GM23338 (cell line): Measurements from ENCODE around the gene OSBPL6.

Experiments
- CTCF ChIP-seq, 2 experiments: fragments of 200-600 bp in 1 of 2; sonication (generic) in 1 of 2; conservative IDR thresholded peaks; 2 replicates each; pipeline versions ENCODE4 v1.5.1 to v1.6.1; 2016 to 2017; ENCODE audit warnings: antibody characterized with exemption in 2 of 2, low read depth in 2 of 2, mild to moderate bottlenecking in 2 of 2, moderate library complexity in 1 of 2
- EZH2 ChIP-seq: fragments of 200-600 bp; sonication (generic); IDR thresholded peaks from one replicate; pipeline ENCODE4 v1.8.0; 2017; ENCODE audit warnings: antibody characterized with exemption, mild to moderate bottlenecking, low read depth; ENCODE audit not compliant: unreplicated experiment
- EZH2phosphoT487 ChIP-seq: fragments of 200-600 bp; sonication (generic); IDR thresholded peaks from one replicate; pipeline ENCODE4 v1.8.1; 2018; ENCODE audit warnings: antibody characterized with exemption; ENCODE audit not compliant: unreplicated experiment
- POLR2AphosphoS5 ChIP-seq: IDR thresholded peaks from 2 replicates; pipeline ENCODE4 v1.6.1; 2016; ENCODE audit warnings: antibody characterized with exemption, low read depth
- REST ChIP-seq: IDR thresholded peaks from one replicate; pipeline ENCODE4 v1.6.1; 2018; ENCODE audit warnings: antibody characterized with exemption; ENCODE audit not compliant: unreplicated experiment
- ZNF114 ChIP-seq: fragments of 250-450 bp; sonication (Bioruptor Pico); IDR thresholded peaks from 2 replicates; pipeline ENCODE4 v1.5.0; 2020; ENCODE audit warnings: mild to moderate bottlenecking, moderate library complexity
- TF ChIP-seq, protein P1 (sequence below): IDR thresholded peaks from 2 replicates; pipeline ENCODE4 v1.6.1; 2016; ENCODE audit warnings: antibody characterized with exemption
- TF ChIP-seq, protein P2 (sequence below): fragments of 250-450 bp; sonication (Bioruptor Pico); IDR thresholded peaks from 2 replicates; pipeline ENCODE4 v1.5.0; 2020; ENCODE audit warnings: mild to moderate bottlenecking, moderate library complexity

- TF ChIP-seq CTCF (conservative IDR thresholded peaks at IDR 0.05; ENCODE audit: low read depth in 2 of 2) (no peak), REST (no peak), EZH2 (no peak), EZH2phosphoT487 (no peak), ZNF114 (CRISPR knock-in tag) (no peak), POLR2AphosphoS5 (no peak)
- TF ChIP-seq, protein P1, sequence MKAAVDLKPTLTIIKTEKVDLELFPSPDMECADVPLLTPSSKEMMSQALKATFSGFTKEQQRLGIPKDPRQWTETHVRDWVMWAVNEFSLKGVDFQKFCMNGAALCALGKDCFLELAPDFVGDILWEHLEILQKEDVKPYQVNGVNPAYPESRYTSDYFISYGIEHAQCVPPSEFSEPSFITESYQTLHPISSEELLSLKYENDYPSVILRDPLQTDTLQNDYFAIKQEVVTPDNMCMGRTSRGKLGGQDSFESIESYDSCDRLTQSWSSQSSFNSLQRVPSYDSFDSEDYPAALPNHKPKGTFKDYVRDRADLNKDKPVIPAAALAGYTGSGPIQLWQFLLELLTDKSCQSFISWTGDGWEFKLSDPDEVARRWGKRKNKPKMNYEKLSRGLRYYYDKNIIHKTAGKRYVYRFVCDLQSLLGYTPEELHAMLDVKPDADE: no peak
- TF ChIP-seq, protein P2, sequence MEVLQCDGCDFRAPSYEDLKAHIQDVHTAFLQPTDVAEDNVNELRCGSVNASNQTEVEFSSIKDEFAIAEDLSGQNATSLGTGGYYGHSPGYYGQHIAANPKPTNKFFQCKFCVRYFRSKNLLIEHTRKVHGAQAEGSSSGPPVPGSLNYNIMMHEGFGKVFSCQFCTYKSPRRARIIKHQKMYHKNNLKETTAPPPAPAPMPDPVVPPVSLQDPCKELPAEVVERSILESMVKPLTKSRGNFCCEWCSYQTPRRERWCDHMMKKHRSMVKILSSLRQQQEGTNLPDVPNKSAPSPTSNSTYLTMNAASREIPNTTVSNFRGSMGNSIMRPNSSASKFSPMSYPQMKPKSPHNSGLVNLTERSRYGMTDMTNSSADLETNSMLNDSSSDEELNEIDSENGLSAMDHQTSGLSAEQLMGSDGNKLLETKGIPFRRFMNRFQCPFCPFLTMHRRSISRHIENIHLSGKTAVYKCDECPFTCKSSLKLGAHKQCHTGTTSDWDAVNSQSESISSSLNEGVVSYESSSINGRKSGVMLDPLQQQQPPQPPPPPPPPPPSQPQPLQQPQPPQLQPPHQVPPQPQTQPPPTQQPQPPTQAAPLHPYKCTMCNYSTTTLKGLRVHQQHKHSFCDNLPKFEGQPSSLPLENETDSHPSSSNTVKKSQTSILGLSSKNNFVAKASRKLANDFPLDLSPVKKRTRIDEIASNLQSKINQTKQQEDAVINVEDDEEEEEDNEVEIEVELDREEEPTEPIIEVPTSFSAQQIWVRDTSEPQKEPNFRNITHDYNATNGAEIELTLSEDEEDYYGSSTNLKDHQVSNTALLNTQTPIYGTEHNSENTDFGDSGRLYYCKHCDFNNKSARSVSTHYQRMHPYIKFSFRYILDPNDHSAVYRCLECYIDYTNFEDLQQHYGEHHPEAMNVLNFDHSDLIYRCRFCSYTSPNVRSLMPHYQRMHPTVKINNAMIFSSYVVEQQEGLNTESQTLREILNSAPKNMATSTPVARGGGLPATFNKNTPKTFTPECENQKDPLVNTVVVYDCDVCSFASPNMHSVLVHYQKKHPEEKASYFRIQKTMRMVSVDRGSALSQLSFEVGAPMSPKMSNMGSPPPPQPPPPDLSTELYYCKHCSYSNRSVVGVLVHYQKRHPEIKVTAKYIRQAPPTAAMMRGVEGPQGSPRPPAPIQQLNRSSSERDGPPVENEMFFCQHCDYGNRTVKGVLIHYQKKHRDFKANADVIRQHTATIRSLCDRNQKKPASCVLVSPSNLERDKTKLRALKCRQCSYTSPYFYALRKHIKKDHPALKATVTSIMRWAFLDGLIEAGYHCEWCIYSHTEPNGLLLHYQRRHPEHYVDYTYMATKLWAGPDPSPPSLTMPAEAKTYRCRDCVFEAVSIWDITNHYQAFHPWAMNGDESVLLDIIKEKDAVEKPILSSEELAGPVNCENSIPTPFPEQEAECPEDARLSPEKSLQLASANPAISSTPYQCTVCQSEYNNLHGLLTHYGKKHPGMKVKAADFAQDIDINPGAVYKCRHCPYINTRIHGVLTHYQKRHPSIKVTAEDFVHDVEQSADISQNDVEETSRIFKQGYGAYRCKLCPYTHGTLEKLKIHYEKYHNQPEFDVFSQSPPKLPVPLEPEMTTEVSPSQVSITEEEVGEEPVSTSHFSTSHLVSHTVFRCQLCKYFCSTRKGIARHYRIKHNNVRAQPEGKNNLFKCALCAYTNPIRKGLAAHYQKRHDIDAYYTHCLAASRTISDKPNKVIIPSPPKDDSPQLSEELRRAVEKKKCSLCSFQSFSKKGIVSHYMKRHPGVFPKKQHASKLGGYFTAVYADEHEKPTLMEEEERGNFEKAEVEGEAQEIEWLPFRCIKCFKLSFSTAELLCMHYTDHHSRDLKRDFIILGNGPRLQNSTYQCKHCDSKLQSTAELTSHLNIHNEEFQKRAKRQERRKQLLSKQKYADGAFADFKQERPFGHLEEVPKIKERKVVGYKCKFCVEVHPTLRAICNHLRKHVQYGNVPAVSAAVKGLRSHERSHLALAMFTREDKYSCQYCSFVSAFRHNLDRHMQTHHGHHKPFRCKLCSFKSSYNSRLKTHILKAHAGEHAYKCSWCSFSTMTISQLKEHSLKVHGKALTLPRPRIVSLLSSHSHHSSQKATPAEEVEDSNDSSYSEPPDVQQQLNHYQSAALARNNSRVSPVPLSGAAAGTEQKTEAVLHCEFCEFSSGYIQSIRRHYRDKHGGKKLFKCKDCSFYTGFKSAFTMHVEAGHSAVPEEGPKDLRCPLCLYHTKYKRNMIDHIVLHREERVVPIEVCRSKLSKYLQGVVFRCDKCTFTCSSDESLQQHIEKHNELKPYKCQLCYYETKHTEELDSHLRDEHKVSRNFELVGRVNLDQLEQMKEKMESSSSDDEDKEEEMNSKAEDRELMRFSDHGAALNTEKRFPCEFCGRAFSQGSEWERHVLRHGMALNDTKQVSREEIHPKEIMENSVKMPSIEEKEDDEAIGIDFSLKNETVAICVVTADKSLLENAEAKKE (CRISPR knock-in tag): no peak
Observed at GRCh38 chr2:178309541-178309940, 115.2 kb downstream of the OSBPL6 start.
